ENCODE results near the gene RTN1.

Gene RTN1

DNA sequence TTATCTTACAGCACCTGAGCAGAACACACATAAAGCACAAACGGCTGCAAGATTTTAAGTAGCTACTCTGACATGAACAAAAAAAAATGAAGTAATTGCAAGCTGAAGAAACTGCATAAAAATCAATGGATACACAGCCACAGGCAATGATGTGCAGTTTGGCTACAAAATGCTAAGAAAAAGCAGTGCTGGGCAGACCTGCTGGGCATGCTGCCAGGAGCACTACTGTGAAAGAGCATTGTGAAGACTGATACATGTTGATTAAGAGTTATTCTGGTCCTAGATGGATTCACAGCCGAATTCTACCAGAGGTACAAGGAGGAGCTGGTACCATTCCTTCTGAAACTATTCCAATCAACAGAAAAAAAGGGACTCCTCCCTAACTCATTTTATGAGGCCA is 20.1 kb upstream of the RTN1 start:
- H3K36me3 ChIP-seq (ENCODE audit: control insufficient read depth, insufficient read depth, low read length): no peaks in the 10 kb centered on the region
- H3K27me3 ChIP-seq (ENCODE audit: control insufficient read depth, insufficient read depth, low read length): no peaks in the 10 kb centered on the region
- H3K4me1 ChIP-seq (ENCODE audit: control insufficient read depth, insufficient read depth, low read length): no peaks in the 10 kb centered on the region
- no peak overlapping the region for H3K9ac ChIP-seq (ENCODE audit: low read length)
- H3K27ac ChIP-seq (ENCODE audit: low read depth, low read length): no peak overlapping the region
- H3K4me3 ChIP-seq (ENCODE audit: low read length): no peak overlapping the region

- Histone ChIP-seq H3K27ac (ENCODE audit: low read depth, low read length) (no peak overlapping the region), H3K9ac (ENCODE audit: low read length) (no peak overlapping the region), H3K27me3 (ENCODE audit: control insufficient read depth, insufficient read depth, low read length) (no peaks in the 10 kb centered on the region), H3K4me3 (ENCODE audit: low read length) (no peak overlapping the region), H3K4me1 (ENCODE audit: control insufficient read depth, insufficient read depth, low read length) (no peaks in the 10 kb centered on the region), H3K36me3 (ENCODE audit: control insufficient read depth, insufficient read depth, low read length) (no peaks in the 10 kb centered on the region)
Observed at GRCh38 chr14:59882957-59883356, 12.4 kb upstream of the RTN1 start.

- Histone ChIP-seq H3K27ac (ENCODE audit: low read depth, low read length) (no peak overlapping the region), H3K27me3 (ENCODE audit: control insufficient read depth, insufficient read depth, low read length) (peaks cover 5% of the 10 kb centered on the region), H3K4me3 (ENCODE audit: low read length) (peak overlapping the region; percentile 61), H3K36me3 (ENCODE audit: control insufficient read depth, insufficient read depth, low read length) (no peaks in the 10 kb centered on the region), H3K9ac (ENCODE audit: low read length) (no peak overlapping the region), H3K4me1 (ENCODE audit: control insufficient read depth, insufficient read depth, low read length) (no peaks in the 10 kb centered on the region)
Observed at GRCh38 chr14:59871166-59871495, 555 bp upstream of the RTN1 start.

- Histone ChIP-seq H3K4me1 (ENCODE audit: control insufficient read depth, insufficient read depth, low read length) (no peaks in the 10 kb centered on the region), H3K27ac (ENCODE audit: low read depth, low read length) (no peak overlapping the region), H3K36me3 (ENCODE audit: control insufficient read depth, insufficient read depth, low read length) (no peaks in the 10 kb centered on the region), H3K4me3 (ENCODE audit: low read length) (peak overlapping the region; percentile 61), H3K27me3 (ENCODE audit: control insufficient read depth, insufficient read depth, low read length) (peaks cover 5% of the 10 kb centered on the region), H3K9ac (ENCODE audit: low read length) (no peak overlapping the region)
Observed at GRCh38 chr14:59869381-59870255, 958 bp downstream of the RTN1 start.

DNA sequence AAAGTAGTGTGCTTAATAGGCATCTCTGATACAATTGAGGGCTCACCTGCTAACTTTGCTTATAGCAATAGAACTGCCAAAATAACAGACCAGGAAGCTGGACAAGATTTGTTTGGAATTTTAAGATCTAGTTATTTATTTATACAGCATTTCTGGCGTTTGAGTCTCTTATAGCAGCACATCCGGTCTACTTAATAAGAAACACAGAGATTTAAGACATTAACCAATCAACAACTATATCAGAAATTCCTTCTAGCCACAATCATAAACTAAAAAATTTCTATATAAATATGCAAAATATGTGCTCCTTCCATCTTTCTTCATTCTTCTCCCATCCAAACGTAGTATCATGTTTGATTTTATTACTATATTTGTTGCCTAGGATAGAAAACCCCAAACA is 2.6 kb downstream of the RTN1 start:
- Histone ChIP-seq H3K36me3 (ENCODE audit: control insufficient read depth, insufficient read depth, low read length) (no peaks in the 10 kb centered on the region), H3K9ac (ENCODE audit: low read length) (no peak overlapping the region), H3K4me3 (ENCODE audit: low read length) (no peak overlapping the region), H3K27me3 (ENCODE audit: control insufficient read depth, insufficient read depth, low read length) (peaks cover 5% of the 10 kb centered on the region), H3K27ac (ENCODE audit: low read depth, low read length) (no peak overlapping the region), H3K4me1 (ENCODE audit: control insufficient read depth, insufficient read depth, low read length) (no peaks in the 10 kb centered on the region)

- H3K9ac ChIP-seq (ENCODE audit: low read length): no peak overlapping the region
- H3K4me3 ChIP-seq (ENCODE audit: low read length): no peak overlapping the region
- H3K4me1 ChIP-seq (ENCODE audit: control insufficient read depth, insufficient read depth, low read length): no peaks in the 10 kb centered on the region
- H3K27me3 ChIP-seq (ENCODE audit: control insufficient read depth, insufficient read depth, low read length): no peaks in the 10 kb centered on the region
- H3K27ac ChIP-seq (ENCODE audit: low read depth, low read length): no peak overlapping the region
- no peaks in the 10 kb centered on the region for H3K36me3 ChIP-seq (ENCODE audit: control insufficient read depth, insufficient read depth, low read length)
Observed at GRCh38 chr14:59863806-59864525, 6.6 kb downstream of the RTN1 start.

GRCh38 chr14:59857328-59857727 is 13.2 kb downstream of the RTN1 start:
- Histone ChIP-seq H3K27me3 (ENCODE audit: control insufficient read depth, insufficient read depth, low read length) (no peaks in the 10 kb centered on the region), H3K9ac (ENCODE audit: low read length) (no peak overlapping the region), H3K27ac (ENCODE audit: low read depth, low read length) (no peak overlapping the region), H3K4me3 (ENCODE audit: low read length) (no peak overlapping the region), H3K4me1 (ENCODE audit: control insufficient read depth, insufficient read depth, low read length) (no peaks in the 10 kb centered on the region), H3K36me3 (ENCODE audit: control insufficient read depth, insufficient read depth, low read length) (no peaks in the 10 kb centered on the region)

GRCh38 chr14:59852350-59852749 is 18.2 kb downstream of the RTN1 start:
- Histone ChIP-seq H3K36me3 (ENCODE audit: control insufficient read depth, insufficient read depth, low read length) (no peaks in the 10 kb centered on the region), H3K9ac (ENCODE audit: low read length) (no peak overlapping the region), H3K4me3 (ENCODE audit: low read length) (no peak overlapping the region), H3K27ac (ENCODE audit: low read depth, low read length) (no peak overlapping the region), H3K4me1 (ENCODE audit: control insufficient read depth, insufficient read depth, low read length) (no peaks in the 10 kb centered on the region), H3K27me3 (ENCODE audit: control insufficient read depth, insufficient read depth, low read length) (no peaks in the 10 kb centered on the region)

- Histone ChIP-seq H3K36me3 (ENCODE audit: control insufficient read depth, insufficient read depth, low read length) (no peaks in the 10 kb centered on the region), H3K27me3 (ENCODE audit: control insufficient read depth, insufficient read depth, low read length) (no peaks in the 10 kb centered on the region), H3K9ac (ENCODE audit: low read length) (no peak overlapping the region), H3K27ac (ENCODE audit: low read depth, low read length) (no peak overlapping the region), H3K4me1 (ENCODE audit: control insufficient read depth, insufficient read depth, low read length) (no peaks in the 10 kb centered on the region), H3K4me3 (ENCODE audit: low read length) (no peak overlapping the region)
Observed at GRCh38 chr14:59850458-59850857, 20.1 kb downstream of the RTN1 start.

- H3K4me3 ChIP-seq (ENCODE audit: low read length): no peak overlapping the region
- no peaks in the 10 kb centered on the region for H3K36me3 ChIP-seq (ENCODE audit: control insufficient read depth, insufficient read depth, low read length)
- H3K27ac ChIP-seq (ENCODE audit: low read depth, low read length): no peak overlapping the region
- H3K4me1 ChIP-seq (ENCODE audit: control insufficient read depth, insufficient read depth, low read length): no peaks in the 10 kb centered on the region
- no peak overlapping the region for H3K9ac ChIP-seq (ENCODE audit: low read length)
- no peaks in the 10 kb centered on the region for H3K27me3 ChIP-seq (ENCODE audit: control insufficient read depth, insufficient read depth, low read length)
Observed at GRCh38 chr14:59849411-59850130, 21.0 kb downstream of the RTN1 start.

DNA sequence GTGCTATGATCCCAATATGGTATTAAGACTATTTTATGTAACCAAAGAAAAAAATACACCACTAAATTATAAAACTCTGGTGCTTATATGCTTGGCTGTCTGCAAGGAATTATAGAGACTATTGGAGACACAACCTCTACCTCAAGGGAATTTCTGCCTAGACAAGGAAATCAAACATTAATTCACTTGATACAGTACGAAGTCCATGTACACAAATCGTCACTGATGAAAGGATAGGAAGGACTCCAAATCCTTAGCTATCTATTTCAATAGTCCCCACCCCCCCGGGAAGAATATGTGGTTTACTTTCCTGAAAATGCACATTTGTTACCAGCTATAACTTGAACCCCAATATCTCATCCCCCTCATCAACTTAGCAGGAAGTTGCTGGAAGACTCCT is 21.9 kb downstream of the RTN1 start:
- Histone ChIP-seq H3K9ac (ENCODE audit: low read length) (no peak overlapping the region), H3K27ac (ENCODE audit: low read depth, low read length) (no peak overlapping the region), H3K4me3 (ENCODE audit: low read length) (no peak overlapping the region), H3K27me3 (ENCODE audit: control insufficient read depth, insufficient read depth, low read length) (no peaks in the 10 kb centered on the region), H3K36me3 (ENCODE audit: control insufficient read depth, insufficient read depth, low read length) (no peaks in the 10 kb centered on the region), H3K4me1 (ENCODE audit: control insufficient read depth, insufficient read depth, low read length) (no peaks in the 10 kb centered on the region)

GRCh38 chr14:59847711-59848110 is 22.9 kb downstream of the RTN1 start:
- Histone ChIP-seq H3K27me3 (ENCODE audit: control insufficient read depth, insufficient read depth, low read length) (no peaks in the 10 kb centered on the region), H3K27ac (ENCODE audit: low read depth, low read length) (no peak overlapping the region), H3K36me3 (ENCODE audit: control insufficient read depth, insufficient read depth, low read length) (no peaks in the 10 kb centered on the region), H3K4me3 (ENCODE audit: low read length) (no peak overlapping the region), H3K9ac (ENCODE audit: low read length) (no peak overlapping the region), H3K4me1 (ENCODE audit: control insufficient read depth, insufficient read depth, low read length) (no peaks in the 10 kb centered on the region)

All from rectal smooth muscle tissue (tissue), 1 donor.